ENCODE data around the gene TMEM238L.

TMEM238L gene

GRCh38 chr17:10772425-10773380 lies 31.2 kb downstream of the TMEM238L start:
- Histone ChIP-seq H3K4me1 (ENCODE audit: control insufficient read depth, low read length) (no peaks in the 10 kb centered on the region), H3K9me3 (ENCODE audit: control insufficient read depth, insufficient read depth, low read length) (peaks cover 11% of the 10 kb centered on the region), H3K36me3 (ENCODE audit: control insufficient read depth, low read length) (no peaks in the 10 kb centered on the region), H3K27me3 (ENCODE audit: control insufficient read depth, low read length) (no peaks in the 10 kb centered on the region), H4K20me1 (ENCODE audit: control insufficient read depth, insufficient read depth, low read depth, low read length) (no peaks in the 10 kb centered on the region), H3K79me2 (ENCODE audit: control insufficient read depth, low read length) (no peaks in the 10 kb centered on the region), H3K4me3 (ENCODE audit: low read length) (no peak overlapping the region), H3K27ac (ENCODE audit: low read depth, low read length) (no peak overlapping the region), H3F3A (ENCODE audit: control insufficient read depth, insufficient read depth) (no peaks in the 10 kb centered on the region), H3K9me2 (replicated peaks; ENCODE audit: control insufficient read depth, low read length) (no peaks in the 10 kb centered on the region), H3K4me2 (ENCODE audit: low read length) (no peak overlapping the region)
- TF ChIP-seq EZH2phosphoT487 (IDR thresholded peaks at IDR 0.05; ENCODE audit: borderline replicate concordance, low read length) (no peak), CTCF (IDR thresholded peaks at IDR 0.05; ENCODE audit: low read depth, low read length, poor library complexity, severe bottlenecking) (peak; percentile 79)

GRCh38 chr17:10771148-10771547 lies 32.8 kb downstream of the TMEM238L start:
- Histone ChIP-seq H4K20me1 (ENCODE audit: control insufficient read depth, insufficient read depth, low read depth, low read length) (no peaks in the 10 kb centered on the region), H3K36me3 (ENCODE audit: control insufficient read depth, low read length) (no peaks in the 10 kb centered on the region), H3K27ac (ENCODE audit: low read depth, low read length) (no peak overlapping the region), H3K4me1 (ENCODE audit: control insufficient read depth, low read length) (no peaks in the 10 kb centered on the region), H3K9me3 (ENCODE audit: control insufficient read depth, insufficient read depth, low read length) (peaks cover 11% of the 10 kb centered on the region), H3K9me2 (replicated peaks; ENCODE audit: control insufficient read depth, low read length) (no peaks in the 10 kb centered on the region), H3K4me2 (ENCODE audit: low read length) (no peak overlapping the region), H3K27me3 (ENCODE audit: control insufficient read depth, low read length) (no peaks in the 10 kb centered on the region), H3K4me3 (ENCODE audit: low read length) (no peak overlapping the region), H3K79me2 (ENCODE audit: control insufficient read depth, low read length) (no peaks in the 10 kb centered on the region), H3F3A (ENCODE audit: control insufficient read depth, insufficient read depth) (no peaks in the 10 kb centered on the region)
- TF ChIP-seq EZH2phosphoT487 (IDR thresholded peaks at IDR 0.05; ENCODE audit: borderline replicate concordance, low read length) (no peak), CTCF (IDR thresholded peaks at IDR 0.05; ENCODE audit: low read depth, low read length, poor library complexity, severe bottlenecking) (no peak)

GRCh38 chr17:10769840-10770239 lies 34.1 kb downstream of the TMEM238L start:
- Histone ChIP-seq H3K36me3 (ENCODE audit: control insufficient read depth, low read length) (no peaks in the 10 kb centered on the region), H3K4me2 (ENCODE audit: low read length) (no peak overlapping the region), H3K79me2 (ENCODE audit: control insufficient read depth, low read length) (no peaks in the 10 kb centered on the region), H3F3A (ENCODE audit: control insufficient read depth, insufficient read depth) (no peaks in the 10 kb centered on the region), H3K27me3 (ENCODE audit: control insufficient read depth, low read length) (no peaks in the 10 kb centered on the region), H4K20me1 (ENCODE audit: control insufficient read depth, insufficient read depth, low read depth, low read length) (no peaks in the 10 kb centered on the region), H3K9me2 (replicated peaks; ENCODE audit: control insufficient read depth, low read length) (no peaks in the 10 kb centered on the region), H3K4me1 (ENCODE audit: control insufficient read depth, low read length) (no peaks in the 10 kb centered on the region), H3K27ac (ENCODE audit: low read depth, low read length) (no peak overlapping the region), H3K9me3 (ENCODE audit: control insufficient read depth, insufficient read depth, low read length) (peaks cover 11% of the 10 kb centered on the region), H3K4me3 (ENCODE audit: low read length) (no peak overlapping the region)
- no peak for TF ChIP-seq EZH2phosphoT487 (IDR thresholded peaks at IDR 0.05; ENCODE audit: borderline replicate concordance, low read length)
- no peak for TF ChIP-seq CTCF (IDR thresholded peaks at IDR 0.05; ENCODE audit: low read depth, low read length, poor library complexity, severe bottlenecking)

All from DOHH2 (cell line).